SU-DHL-6 (cell line): ENCODE measurements around the gene CPNE5.

Experiments
- EZH2phosphoT487 ChIP-seq: fragments of 200-600 bp; sonication (generic), shearing (Covaris generic); conservative IDR thresholded peaks from 2 replicates; pipeline ENCODE4 v1.6.1; 2018; ENCODE audit warnings: mild to moderate bottlenecking, antibody characterized with exemption, low read length, moderate library complexity, mixed read lengths
- TF ChIP-seq, protein P1 (sequence below): fragments of 200-600 bp; sonication (generic); IDR thresholded peaks from one replicate; pipeline ENCODE4 v1.5.1; 2017; ENCODE audit warnings: antibody characterized with exemption, mild to moderate bottlenecking, low read length, moderate library complexity; ENCODE audit not compliant: insufficient read depth, poor library complexity, severe bottlenecking

DNA sequence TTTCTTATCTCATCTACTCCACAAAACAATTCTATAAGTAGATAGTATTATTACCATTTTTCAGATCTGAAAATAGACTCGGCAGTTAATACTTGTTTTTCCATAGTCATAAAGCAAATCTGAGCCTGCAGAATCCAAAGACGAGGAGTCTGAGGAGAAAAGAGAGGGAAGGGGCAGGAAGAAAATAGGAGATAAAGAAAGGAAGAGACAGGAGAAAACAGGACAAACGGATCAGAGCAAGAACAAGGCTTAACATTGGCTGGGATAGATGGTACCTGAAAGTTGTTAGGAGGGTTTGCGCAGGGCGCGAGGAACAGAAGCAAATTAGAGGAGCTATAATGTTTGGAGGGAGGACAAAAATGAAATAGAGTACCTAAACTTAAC lies 36.0 kb upstream of the CPNE5 start:
- TF ChIP-seq, protein P1, sequence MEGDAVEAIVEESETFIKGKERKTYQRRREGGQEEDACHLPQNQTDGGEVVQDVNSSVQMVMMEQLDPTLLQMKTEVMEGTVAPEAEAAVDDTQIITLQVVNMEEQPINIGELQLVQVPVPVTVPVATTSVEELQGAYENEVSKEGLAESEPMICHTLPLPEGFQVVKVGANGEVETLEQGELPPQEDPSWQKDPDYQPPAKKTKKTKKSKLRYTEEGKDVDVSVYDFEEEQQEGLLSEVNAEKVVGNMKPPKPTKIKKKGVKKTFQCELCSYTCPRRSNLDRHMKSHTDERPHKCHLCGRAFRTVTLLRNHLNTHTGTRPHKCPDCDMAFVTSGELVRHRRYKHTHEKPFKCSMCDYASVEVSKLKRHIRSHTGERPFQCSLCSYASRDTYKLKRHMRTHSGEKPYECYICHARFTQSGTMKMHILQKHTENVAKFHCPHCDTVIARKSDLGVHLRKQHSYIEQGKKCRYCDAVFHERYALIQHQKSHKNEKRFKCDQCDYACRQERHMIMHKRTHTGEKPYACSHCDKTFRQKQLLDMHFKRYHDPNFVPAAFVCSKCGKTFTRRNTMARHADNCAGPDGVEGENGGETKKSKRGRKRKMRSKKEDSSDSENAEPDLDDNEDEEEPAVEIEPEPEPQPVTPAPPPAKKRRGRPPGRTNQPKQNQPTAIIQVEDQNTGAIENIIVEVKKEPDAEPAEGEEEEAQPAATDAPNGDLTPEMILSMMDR: no peak
- no peak for TF ChIP-seq EZH2phosphoT487
